GM10266 (cell line): ENCODE data around the gene GLA.
A peak's percentile ranks its signal among the peaks of the same experiment; 100 is the strongest.

Experiments
- DNase-seq: peaks from one replicate; pipeline ENCODE4 v3.0.0; 2012; ENCODE audit errors: extremely low spot score
- TF ChIP-seq, protein P1 (sequence below): IDR thresholded peaks from 2 replicates; pipeline ENCODE4 v1.5.1; 2012; ENCODE audit warnings: mild to moderate bottlenecking, low read depth; ENCODE audit not compliant: control insufficient read depth, insufficient read depth; ENCODE audit errors: missing control alignments

Gene GLA

DNA sequence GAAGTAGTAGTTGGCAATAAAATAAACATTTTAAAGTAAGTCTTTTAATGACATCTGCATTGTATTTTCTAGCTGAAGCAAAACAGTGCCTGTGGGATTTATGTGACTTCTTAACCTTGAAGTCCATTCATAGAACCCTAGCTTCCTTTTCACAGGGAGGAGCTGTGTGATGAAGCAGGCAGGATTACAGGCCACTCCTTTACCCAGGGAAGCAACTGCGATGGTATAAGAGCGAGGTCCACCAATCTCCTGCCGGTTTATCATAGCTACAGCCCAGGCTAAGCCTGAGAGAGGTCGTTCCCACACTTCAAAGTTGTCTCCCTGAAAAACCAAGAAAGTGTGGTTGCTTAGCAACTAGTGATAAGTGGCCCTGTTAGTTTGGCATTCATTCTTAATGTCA, 9.9 kb downstream of the GLA start:
- no peak for DNase-seq
- TF ChIP-seq, protein P1, sequence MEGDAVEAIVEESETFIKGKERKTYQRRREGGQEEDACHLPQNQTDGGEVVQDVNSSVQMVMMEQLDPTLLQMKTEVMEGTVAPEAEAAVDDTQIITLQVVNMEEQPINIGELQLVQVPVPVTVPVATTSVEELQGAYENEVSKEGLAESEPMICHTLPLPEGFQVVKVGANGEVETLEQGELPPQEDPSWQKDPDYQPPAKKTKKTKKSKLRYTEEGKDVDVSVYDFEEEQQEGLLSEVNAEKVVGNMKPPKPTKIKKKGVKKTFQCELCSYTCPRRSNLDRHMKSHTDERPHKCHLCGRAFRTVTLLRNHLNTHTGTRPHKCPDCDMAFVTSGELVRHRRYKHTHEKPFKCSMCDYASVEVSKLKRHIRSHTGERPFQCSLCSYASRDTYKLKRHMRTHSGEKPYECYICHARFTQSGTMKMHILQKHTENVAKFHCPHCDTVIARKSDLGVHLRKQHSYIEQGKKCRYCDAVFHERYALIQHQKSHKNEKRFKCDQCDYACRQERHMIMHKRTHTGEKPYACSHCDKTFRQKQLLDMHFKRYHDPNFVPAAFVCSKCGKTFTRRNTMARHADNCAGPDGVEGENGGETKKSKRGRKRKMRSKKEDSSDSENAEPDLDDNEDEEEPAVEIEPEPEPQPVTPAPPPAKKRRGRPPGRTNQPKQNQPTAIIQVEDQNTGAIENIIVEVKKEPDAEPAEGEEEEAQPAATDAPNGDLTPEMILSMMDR = no peak

DNA sequence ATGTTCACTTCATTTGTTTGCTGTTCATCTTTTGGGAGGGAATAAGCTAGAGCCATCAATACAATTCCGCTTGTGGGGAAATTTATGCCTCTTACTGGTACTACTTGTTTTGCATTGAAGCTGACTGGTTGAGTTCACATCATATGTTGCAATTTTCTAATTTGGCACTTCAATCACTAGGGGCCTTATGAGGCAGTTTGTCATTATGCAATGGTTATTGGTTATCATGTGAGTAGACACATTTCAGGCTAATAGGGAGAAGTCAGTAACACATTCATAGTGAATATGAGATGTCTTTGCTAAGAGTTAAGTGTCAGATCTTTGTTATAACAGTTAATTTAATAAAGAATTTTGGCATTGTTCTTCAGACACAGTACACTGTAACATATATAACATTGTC, 11.9 kb downstream of the GLA start:
- DNase-seq = no peak
- TF ChIP-seq, protein P1 = no peak

DNA sequence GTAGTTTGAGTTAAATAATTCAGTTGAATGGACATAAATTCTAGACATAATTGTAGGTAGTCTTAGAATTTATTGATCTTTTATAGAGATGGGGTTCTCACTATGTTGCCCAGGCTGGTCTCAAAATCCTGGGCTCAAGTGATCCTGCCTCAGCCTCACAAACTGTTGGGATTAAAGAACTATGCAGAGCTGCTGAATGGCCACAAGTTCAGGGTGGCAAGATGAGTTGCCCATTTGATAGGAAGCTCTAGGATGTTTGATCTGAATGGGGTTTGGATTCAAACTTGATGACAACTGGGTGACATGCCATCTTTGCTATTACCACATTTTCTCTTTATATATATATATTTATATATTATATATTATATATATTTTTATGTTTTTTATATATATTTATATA, 13.4 kb downstream of the GLA start:
- TF ChIP-seq, protein P1 = no peak
- no peak for DNase-seq

DNA sequence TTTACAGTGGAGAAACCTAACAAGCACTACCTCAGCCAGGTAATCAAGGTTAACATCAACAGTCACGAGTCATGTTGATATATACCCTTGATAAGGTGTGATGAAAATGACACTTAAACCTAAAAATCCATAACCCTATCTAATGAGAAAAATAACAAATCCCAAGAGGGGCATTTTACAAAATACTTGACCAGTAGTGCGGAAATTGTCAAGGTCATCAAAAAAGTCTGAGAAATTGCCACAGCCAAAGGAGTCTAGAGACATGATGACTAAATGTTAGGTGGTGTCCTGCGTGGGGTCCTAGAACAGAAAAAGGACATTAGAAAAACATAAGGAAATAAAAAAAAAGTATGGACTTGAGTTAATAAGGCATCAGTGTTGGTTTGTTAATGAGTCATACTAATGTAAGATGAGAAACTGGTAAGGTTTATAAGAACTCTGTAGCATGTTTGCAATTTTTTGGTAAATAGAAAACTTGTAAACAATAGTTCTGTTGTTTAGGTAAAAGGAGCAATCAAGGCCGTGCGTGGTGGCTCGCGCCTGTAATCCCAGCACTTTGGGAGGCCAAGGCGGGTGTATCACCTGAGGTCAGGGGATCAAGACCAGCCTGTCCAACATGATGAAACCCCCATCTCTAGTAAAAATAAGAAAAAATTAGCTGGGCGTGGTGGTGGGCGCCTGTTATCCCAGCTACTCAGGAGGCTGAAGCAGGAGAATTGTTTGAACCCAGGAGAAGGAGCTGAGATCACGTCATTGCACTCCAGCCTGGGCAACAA, 14.0 kb downstream of the GLA start:
- DNase-seq = no peak
- TF ChIP-seq, protein P1 = no peak

DNA sequence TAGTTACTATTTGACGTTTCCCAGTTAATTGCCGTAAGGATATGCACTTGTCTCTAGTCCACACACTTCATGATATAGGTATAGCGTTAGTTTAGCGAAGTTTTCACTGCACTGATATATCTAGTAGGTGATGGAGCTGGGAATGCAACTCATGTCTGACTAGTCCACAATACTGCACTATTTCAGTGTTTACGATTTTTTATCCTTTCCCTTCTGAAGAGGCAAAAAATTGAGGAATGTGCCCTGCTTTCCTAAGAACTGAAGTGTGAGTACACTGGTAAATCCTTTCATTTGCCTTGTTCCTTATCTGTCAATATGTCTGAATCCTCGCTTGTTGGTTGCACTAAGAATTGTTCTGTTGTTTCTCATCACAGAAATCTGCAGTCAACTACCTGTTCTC, 15.9 kb downstream of the GLA start:
- TF ChIP-seq, protein P1 = no peak
- no peak for DNase-seq

DNA sequence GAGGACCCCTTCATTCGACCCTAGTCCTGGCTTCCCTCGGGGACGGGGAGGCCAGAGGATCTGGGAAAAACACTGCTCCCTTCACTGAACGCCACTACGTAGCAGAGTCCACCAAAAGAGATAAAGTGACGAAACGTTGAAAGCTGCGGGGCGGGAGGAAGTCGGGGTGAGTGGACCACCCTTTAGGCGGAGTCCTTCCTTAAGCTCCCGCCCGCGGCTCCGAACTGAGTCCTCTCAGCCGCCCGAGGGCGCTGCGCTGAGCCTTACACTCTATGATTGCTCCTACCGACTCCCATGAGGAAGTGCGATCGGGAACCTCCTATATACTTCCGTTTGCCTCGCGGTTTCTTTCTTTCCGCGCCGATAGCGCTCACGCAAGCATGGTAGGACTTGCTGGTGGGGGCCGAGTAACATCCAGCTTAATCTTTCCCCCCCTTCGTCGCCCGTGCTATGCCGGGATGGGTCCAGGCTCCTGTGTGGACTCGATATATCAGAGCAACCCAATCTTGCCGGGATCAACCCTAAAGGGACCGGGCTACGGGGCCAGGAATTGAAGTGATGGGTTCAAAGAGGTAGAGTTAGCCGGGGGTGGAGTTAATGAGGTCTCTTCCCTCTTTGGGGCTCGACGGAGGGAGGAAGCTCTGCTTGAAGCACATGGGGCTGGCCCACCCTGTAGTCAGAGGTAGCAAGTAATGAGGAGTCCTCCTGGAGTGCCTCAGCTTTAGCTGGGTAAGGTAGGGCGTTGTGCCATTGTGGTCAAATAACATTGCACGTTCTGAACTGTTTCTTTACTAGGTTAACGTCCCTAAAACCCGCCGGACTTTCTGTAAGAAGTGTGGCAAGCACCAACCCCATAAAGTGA, 16.8 kb downstream of the GLA start, which contains the start of gene RPL36A:
Gene RPL36A, plus strand, starts transcription at position 348 of the 862 bp plus-strand sequence. Its CDS starts 33 bp downstream, at position 381.
- TF ChIP-seq, protein P1 = peak; percentile 65
- DNase-seq = peak; percentile 65
